GM10266 (cell line): Measurements from ENCODE around the gene ANKRD11.
A peak's percentile ranks its signal among the peaks of the same experiment; 100 is the strongest.

ENCODE experiments used
- DNase-seq: peaks from one replicate; pipeline ENCODE4 v3.0.0; 2012; ENCODE audit errors: extremely low spot score
- TF ChIP-seq, protein P1 (sequence below): IDR thresholded peaks from 2 replicates; pipeline ENCODE4 v1.5.1; 2012; ENCODE audit warnings: mild to moderate bottlenecking, low read depth; ENCODE audit not compliant: control insufficient read depth, insufficient read depth; ENCODE audit errors: missing control alignments

The ANKRD11 gene

DNA sequence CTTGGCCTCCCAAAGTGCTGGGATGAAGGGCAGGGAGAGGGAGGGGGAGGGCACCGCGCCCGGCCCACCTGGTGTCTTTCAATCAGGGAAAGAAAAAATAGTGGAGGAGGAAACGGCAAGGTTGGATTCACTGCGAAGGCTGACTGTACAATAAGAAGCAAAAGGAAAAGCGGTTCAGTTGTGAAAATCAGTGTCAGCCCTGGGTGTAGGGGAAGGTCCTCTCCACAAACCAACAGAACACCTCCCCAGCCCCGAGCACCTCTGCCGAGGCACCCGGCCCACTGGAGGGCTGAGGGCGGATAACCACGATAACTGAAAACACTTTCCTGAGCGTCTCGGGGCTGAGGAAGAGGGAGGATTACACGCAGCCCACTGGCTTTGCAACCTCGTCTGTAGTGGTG is 16.4 kb upstream of the ANKRD11 start:
- TF ChIP-seq, protein P1, sequence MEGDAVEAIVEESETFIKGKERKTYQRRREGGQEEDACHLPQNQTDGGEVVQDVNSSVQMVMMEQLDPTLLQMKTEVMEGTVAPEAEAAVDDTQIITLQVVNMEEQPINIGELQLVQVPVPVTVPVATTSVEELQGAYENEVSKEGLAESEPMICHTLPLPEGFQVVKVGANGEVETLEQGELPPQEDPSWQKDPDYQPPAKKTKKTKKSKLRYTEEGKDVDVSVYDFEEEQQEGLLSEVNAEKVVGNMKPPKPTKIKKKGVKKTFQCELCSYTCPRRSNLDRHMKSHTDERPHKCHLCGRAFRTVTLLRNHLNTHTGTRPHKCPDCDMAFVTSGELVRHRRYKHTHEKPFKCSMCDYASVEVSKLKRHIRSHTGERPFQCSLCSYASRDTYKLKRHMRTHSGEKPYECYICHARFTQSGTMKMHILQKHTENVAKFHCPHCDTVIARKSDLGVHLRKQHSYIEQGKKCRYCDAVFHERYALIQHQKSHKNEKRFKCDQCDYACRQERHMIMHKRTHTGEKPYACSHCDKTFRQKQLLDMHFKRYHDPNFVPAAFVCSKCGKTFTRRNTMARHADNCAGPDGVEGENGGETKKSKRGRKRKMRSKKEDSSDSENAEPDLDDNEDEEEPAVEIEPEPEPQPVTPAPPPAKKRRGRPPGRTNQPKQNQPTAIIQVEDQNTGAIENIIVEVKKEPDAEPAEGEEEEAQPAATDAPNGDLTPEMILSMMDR: no peak
- DNase-seq: no peak

DNA sequence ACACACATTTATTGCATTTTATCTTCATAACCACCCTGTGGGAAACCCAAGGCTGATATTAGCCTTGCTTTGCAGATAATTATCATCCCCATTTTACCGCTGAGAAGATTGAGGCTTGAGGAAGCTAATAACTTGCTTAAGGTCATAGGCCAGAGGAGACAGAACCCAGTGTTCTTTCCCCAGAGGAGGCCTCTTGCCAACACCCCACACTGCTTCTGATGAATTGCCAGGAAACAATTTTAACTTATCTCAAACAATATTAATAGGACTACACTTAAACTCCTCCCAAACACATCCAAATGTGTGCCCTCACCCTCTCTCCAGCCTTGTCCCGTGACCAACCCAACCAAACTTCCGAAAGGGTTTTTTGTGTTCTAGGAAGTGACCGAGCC is 15.7 kb upstream of the ANKRD11 start:
- no peak for DNase-seq
- TF ChIP-seq, protein P1: no peak

DNA sequence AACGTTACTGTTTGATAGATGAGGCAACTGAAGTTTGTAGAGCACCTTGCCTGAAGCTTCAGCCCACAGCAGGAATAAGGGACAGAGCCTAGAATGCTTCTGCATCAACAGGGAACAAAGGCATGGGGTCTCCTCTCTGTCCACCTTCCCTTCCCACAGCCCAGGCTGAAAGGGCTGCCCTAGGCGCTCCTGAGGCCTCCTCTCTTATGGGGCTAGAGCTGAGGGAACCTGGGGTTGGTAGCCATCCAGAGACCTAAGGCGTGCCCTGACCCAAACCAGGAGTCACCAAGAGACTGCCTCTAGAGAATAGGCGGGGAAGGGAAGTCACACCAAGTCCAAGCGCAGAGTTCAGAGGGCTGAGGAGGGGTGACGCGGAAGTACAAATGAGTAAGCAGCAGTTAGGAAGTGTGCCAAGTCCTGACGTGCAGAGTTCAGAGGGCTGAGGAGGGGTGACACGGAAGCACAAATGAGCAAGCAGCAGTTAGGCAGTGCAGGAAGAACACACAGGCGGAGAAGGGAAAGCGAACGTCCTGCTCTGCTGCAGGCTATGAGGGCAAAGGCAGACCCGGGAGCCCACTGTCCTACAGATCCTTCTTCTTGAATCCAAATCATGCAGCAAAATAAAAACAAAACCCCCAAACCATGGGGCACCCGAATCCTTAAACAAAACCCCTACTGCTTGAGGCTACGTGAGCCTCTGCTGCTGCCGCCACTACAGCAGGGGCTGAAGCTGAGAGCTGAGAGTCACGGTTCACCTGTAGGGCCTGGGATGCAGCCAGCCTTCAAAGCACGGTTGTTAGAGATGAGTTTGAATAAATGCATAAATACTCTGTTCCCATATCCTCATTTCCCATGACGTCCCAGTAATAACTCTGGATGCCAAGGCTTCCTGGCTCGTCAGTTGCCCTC is 15.1 kb upstream of the ANKRD11 start:
- DNase-seq: peak; percentile 82
- TF ChIP-seq, protein P1: no peak

DNA sequence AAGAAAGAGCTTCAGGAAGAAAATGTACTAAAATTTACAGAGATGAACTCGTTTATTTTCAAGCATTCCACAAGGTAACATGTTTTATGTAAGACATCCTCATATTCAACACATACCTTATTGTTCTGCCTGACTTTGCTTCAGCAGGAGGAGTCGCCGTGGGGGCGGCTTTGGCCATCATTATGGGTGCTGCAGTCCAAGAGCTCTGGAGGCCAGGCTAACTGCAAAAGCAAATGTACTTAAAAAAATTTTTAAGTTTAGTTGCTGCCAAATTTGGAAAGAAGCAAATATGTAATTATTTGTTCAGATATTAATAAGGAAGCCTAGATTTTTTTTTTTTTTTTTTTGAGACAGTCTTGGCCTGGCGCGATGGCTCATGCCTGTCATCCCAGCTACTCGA is 13.7 kb upstream of the ANKRD11 start:
- no peak for DNase-seq
- TF ChIP-seq, protein P1: no peak

DNA sequence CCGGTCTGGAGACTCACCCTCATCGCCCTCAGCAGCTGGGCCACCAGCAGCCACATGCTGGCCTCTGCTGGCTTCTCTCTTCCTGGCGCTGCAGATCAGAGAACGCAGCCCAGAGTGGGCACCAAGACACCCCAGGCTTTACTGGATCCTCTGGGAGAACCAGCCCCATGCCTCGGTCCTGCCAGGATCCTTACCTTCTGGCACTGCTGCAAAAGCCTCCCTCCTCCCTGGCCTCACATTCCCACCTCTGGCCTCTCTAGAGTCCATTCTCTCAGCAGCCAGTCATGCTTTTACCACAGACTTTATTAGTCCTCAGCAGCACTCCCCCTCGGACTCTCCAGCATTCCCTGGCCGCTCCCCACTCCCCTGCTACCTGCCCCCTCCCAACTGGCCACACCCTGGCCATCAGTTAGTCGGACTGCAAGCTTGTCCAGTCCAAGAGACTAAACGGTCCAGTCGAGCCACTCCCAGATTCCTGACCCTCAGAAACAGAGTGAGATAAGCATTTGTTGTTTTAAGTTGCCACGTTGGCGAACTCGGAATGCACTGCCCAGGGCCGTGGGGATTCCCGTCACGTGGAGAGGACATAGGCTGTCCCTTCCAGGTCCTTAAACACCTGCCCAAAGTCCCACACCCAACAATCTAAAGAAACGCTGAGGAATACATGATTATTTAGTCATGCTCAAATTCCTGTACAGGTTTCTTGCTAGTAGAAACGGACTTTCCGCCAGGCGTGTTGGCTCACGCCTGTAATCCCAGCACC is 11.9 kb upstream of the ANKRD11 start:
- TF ChIP-seq, protein P1: peak; percentile 23
- no peak for DNase-seq

DNA sequence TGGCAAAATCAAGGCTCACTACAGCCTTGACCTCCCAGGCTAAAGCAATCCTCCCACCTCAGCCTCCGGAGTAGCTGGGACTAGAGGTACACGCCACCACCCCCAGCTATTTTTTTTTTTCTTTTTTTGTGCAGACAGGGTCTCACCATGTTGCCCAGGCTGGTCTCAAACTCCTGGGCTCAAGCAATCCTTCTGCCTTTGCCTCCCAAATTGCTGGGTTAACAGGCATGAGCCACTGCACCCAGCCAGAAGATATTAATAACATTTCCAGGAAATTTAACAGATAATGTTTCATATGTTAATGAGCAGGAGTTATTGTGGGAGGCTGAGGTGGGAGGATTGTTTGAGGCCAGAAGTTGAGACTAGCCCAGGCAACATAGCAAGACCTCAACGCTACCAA is 9.4 kb upstream of the ANKRD11 start:
- TF ChIP-seq, protein P1: no peak
- DNase-seq: no peak

DNA sequence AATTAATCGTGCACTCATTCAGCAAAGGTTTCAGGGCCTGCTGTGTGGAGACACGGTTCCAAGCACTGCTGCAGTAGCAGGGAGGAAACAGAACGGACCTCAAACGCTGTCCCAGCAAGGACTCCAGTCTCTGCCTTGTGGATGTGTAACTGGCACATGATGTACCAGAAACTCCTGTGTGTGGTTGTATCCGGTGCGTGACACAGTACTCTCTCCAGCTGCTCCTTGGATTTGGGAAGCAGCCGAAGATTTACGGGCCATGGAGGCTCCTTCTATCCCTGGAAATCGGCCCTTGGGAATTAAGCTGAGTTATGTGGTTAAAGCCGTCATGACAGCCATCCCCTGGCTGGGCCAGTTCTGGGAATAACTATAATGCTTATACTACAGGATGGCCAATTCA is 8.5 kb upstream of the ANKRD11 start:
- TF ChIP-seq, protein P1: no peak

More for the DNA sequence above, 8.5 kb upstream of the ANKRD11 start:
- DNase-seq: no peak
